Measurements from ENCODE around the gene HOXC11.

GRCh38 chr12:54019924-54020590, 47.1 kb downstream of the HOXC11 start:
- TF ChIP-seq CTCF (IDR thresholded peaks at IDR 0.05; ENCODE audit: insufficient read depth, low read length) (no peak), REST (IDR thresholded peaks at IDR 0.05; ENCODE audit: insufficient replicate concordance, low read depth) (no peak), GABPA (IDR thresholded peaks at IDR 0.05; ENCODE audit: low read depth) (no peak), POLR2AphosphoS5 (IDR thresholded peaks at IDR 0.05; ENCODE audit: low read depth) (no peak), SPI1 (IDR thresholded peaks at IDR 0.05; ENCODE audit: borderline replicate concordance, low read depth) (no peak)
